GM12878 (cell line): ENCODE results near the gene PSMB1. TPM values are rescaled to one million over a fixed set of nuclear protein-coding genes. Genes with fewer than 3 reads are reported as not detected.
A peak's percentile ranks its signal among the peaks of the same experiment; 100 is the strongest.

Experiments used
- CEBPZ ChIP-seq: fragments of 150-350 bp; IDR thresholded peaks from 2 replicates; pipeline ENCODE4 v1.6.1; 2016; ENCODE audit warnings: low read depth, low read length
- EGR1 ChIP-seq, 2 experiments: IDR thresholded peaks; 1 replicate in 1 of 2; 2 replicates in 1 of 2; pipeline ENCODE4 v1.6.1; 2011 to 2012; ENCODE audit warnings: low read depth in 2 of 2, low read length in 2 of 2, borderline replicate concordance in 1 of 2, mild to moderate bottlenecking in 1 of 2, moderate library complexity in 1 of 2
- ELK1 ChIP-seq: IDR thresholded peaks from 2 replicates; pipeline ENCODE4 v1.6.1; 2012; ENCODE audit warnings: low read depth, low read length, improper control_type of control experiment
- FOS ChIP-seq: IDR thresholded peaks from 3 replicates; pipeline ENCODE4 v1.6.1; 2011; ENCODE audit warnings: borderline replicate concordance; ENCODE audit not compliant: insufficient read length; ENCODE audit errors: extremely low read depth
- FOXK2 ChIP-seq: fragments of 450-650 bp; IDR thresholded peaks from 2 replicates; pipeline ENCODE4 v1.6.1; 2017; ENCODE audit warnings: mild to moderate bottlenecking, moderate library complexity
- HDAC2 ChIP-seq: fragments of 200-600 bp; sonication (generic); IDR thresholded peaks from 2 replicates; pipeline ENCODE4 v1.6.1; 2017
- HDAC6 ChIP-seq: fragments of 200-600 bp; sonication (generic); IDR thresholded peaks from one replicate; pipeline ENCODE4 v1.8.0; 2017; ENCODE audit warnings: antibody characterized with exemption; ENCODE audit not compliant: unreplicated experiment
- JUND ChIP-seq: IDR thresholded peaks from 2 replicates; pipeline ENCODE4 v1.6.1; 2012; ENCODE audit warnings: low read depth, mild to moderate bottlenecking, low read length, improper control_type of control experiment, moderate library complexity
- MTA3 ChIP-seq: IDR thresholded peaks from 2 replicates; pipeline ENCODE4 v1.6.1; 2012; ENCODE audit warnings: low read length, inconsistent platforms, borderline replicate concordance
- NFYA ChIP-seq: IDR thresholded peaks from 2 replicates; pipeline ENCODE4 v1.6.1; 2011; ENCODE audit warnings: low read depth, mild to moderate bottlenecking, low read length, improper control_type of control experiment, borderline replicate concordance
- NR2F1 ChIP-seq: fragments of 450-650 bp; conservative IDR thresholded peaks from 2 replicates; pipeline ENCODE4 v1.6.1; 2017; ENCODE audit warnings: mild to moderate bottlenecking
- NRF1 ChIP-seq: conservative IDR thresholded peaks from 2 replicates; pipeline ENCODE4 v1.6.1; 2011; ENCODE audit warnings: mild to moderate bottlenecking, low read depth, low read length, improper control_type of control experiment
- PBX3 ChIP-seq: IDR thresholded peaks from 2 replicates; pipeline ENCODE4 v1.6.1; 2011; ENCODE audit warnings: mild to moderate bottlenecking, low read depth, low read length, moderate library complexity; ENCODE audit not compliant: insufficient replicate concordance
- SREBF1 ChIP-seq: IDR thresholded peaks from 2 replicates; pipeline ENCODE4 v1.6.1; 2012; ENCODE audit warnings: mild to moderate bottlenecking, low read length
- STAT1 ChIP-seq: fragments of 450-650 bp; conservative IDR thresholded peaks from 2 replicates; pipeline ENCODE4 v1.6.1; 2014; ENCODE audit warnings: antibody characterized with exemption, mild to moderate bottlenecking
- SUZ12 ChIP-seq: fragments of 200-600 bp; sonication (generic); IDR thresholded peaks from one replicate; pipeline ENCODE4 v1.6.1; 2018; ENCODE audit warnings: antibody characterized with exemption, mild to moderate bottlenecking; ENCODE audit not compliant: unreplicated experiment
- TAF1 ChIP-seq: IDR thresholded peaks from 2 replicates; pipeline ENCODE4 v1.6.1; 2011; ENCODE audit warnings: mild to moderate bottlenecking, low read depth, low read length, borderline replicate concordance
- WRNIP1 ChIP-seq: IDR thresholded peaks from 2 replicates; pipeline ENCODE4 v1.6.1; 2011; ENCODE audit warnings: low read depth, low read length, improper control_type of control experiment, borderline replicate concordance
- ZZZ3 ChIP-seq: IDR thresholded peaks from 2 replicates; pipeline ENCODE4 v1.6.1; 2011; ENCODE audit warnings: low read depth; ENCODE audit not compliant: control insufficient read depth, insufficient read length
- polyA plus RNA-seq, 11 experiments: library from polyadenylated mRNA; depleted of rRNA in 4 of 11; unstranded in 6 of 11; stranded (reverse) in 5 of 11; fragments of >200 nt; fragmentation: Nextera tagmentation in 4 of 11; fragmentation: Illumina TruSeq in 1 of 11; extraction: Ambion mirVana in 4 of 11; extraction: Trizol in 1 of 11; gene quantifications; 1 replicate in 1 of 11; 2 replicates in 10 of 11; pipeline versions ENCODE4 v1.2.1 to v1.2.3, GENCODE V29; 2011 to 2016; ENCODE audit warnings: inconsistent platforms in 2 of 11, missing spikeins in 2 of 11, low read depth in 1 of 11
- total RNA-seq, 4 experiments: library from RNA; depleted of rRNA in 3 of 4; stranded (reverse); fragments of >200 nt in 3 of 4; fragmentation: Illumina TruSeq in 1 of 4; extraction: Trizol in 1 of 4; gene quantifications; 2 replicates each; pipeline versions ENCODE4 v1.2.1 to v1.2.3, GENCODE V29; 2013 to 2021
- TF ChIP-seq, protein P1 (sequence below): fragments of 450-650 bp; conservative IDR thresholded peaks from 2 replicates; pipeline ENCODE4 v1.6.1; 2017; ENCODE audit warnings: mild to moderate bottlenecking, moderate library complexity
- TF ChIP-seq, protein P2 (sequence below): fragments of 450-650 bp; IDR thresholded peaks from 2 replicates; pipeline ENCODE4 v1.6.1; 2017; ENCODE audit warnings: borderline replicate concordance

Gene PSMB1
- total and polyA plus RNA-seq, 10 of the 15 experiments (the other 5 are each of a cell fraction or from before 2014, with no cell fraction given), result 208 to 1,317 (median 508) TPM

DNA sequence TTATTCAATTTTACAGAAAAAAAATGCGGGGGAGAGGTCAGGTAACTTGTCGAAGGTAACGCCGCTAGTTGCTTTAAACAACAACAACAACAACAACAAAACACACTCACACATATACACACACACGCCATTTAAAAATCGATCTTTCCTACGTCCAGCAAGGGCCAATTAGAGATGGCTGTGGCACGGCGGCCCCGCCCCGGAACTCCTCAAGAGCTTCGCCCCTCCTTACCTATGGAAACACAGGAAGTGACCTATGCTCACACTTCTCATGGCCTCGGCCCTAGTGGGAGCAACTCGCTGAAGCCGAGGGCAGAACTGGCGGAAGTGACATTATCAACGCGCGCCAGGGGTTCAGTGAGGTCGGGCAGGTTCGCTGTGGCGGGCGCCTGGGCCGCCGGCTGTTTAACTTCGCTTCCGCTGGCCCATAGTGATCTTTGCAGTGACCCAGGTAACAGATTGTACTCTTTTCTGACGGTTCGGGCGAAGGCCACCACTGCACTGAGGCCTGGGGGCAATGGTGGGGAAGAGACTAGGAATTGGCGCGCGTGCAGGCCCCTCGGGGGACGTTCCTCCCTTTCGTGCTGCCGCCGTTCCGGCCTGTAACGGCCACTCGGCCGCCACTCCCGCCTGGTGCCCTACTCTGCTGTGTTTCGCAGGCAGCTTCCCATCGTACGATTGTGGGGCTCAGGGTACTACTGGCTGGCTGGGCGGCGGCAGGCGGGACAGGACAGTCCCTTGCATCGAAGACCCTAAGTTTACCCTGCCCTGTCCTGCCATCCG lies 1.1 kb upstream of the PSMB1 start, which contains the start of gene TBP (continued):
- TF ChIP-seq CEBPZ, result no peak
- TF ChIP-seq, protein P1, sequence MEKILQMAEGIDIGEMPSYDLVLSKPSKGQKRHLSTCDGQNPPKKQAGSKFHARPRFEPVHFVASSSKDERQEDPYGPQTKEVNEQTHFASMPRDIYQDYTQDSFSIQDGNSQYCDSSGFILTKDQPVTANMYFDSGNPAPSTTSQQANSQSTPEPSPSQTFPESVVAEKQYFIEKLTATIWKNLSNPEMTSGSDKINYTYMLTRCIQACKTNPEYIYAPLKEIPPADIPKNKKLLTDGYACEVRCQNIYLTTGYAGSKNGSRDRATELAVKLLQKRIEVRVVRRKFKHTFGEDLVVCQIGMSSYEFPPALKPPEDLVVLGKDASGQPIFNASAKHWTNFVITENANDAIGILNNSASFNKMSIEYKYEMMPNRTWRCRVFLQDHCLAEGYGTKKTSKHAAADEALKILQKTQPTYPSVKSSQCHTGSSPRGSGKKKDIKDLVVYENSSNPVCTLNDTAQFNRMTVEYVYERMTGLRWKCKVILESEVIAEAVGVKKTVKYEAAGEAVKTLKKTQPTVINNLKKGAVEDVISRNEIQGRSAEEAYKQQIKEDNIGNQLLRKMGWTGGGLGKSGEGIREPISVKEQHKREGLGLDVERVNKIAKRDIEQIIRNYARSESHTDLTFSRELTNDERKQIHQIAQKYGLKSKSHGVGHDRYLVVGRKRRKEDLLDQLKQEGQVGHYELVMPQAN, result peak; percentile 82
- 0 out of 2 replicates have a peak, but pooled peaks have one; percentile 23 for TF ChIP-seq STAT1
- no peak for TF ChIP-seq EGR1 (IDR thresholded peaks at IDR 0.05; ENCODE audit: borderline replicate concordance in 1 of 2, low read depth in 2 of 2, low read length in 2 of 2)
- TF ChIP-seq, protein P2, sequence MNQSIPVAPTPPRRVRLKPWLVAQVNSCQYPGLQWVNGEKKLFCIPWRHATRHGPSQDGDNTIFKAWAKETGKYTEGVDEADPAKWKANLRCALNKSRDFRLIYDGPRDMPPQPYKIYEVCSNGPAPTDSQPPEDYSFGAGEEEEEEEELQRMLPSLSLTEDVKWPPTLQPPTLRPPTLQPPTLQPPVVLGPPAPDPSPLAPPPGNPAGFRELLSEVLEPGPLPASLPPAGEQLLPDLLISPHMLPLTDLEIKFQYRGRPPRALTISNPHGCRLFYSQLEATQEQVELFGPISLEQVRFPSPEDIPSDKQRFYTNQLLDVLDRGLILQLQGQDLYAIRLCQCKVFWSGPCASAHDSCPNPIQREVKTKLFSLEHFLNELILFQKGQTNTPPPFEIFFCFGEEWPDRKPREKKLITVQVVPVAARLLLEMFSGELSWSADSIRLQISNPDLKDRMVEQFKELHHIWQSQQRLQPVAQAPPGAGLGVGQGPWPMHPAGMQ, result no peak
- no peak for TF ChIP-seq JUND
- TF ChIP-seq MTA3, result no peak
- no peak for TF ChIP-seq HDAC2
- TF ChIP-seq PBX3, result no peak
- no peak for TF ChIP-seq NFYA
- TF ChIP-seq TAF1, result peak; percentile 65; the same call in 1 of the 2 replicates
- TF ChIP-seq HDAC6, result no peak
- TF ChIP-seq SREBF1, result peak; percentile 72
- no peak for TF ChIP-seq WRNIP1
- TF ChIP-seq SUZ12, result no peak
- TF ChIP-seq NRF1, result 0 out of 2 replicates have a peak, but pooled peaks have one; percentile 5
- TF ChIP-seq ELK1, result peak; percentile 83
- no peak for TF ChIP-seq FOS
- no peak for TF ChIP-seq ZZZ3
- peak; percentile 98 for TF ChIP-seq NR2F1
- TF ChIP-seq FOXK2, result peak; percentile 84
